HG02840 (cell line): Measurements from ENCODE around the gene PTPRN2.

ENCODE experiments used
- ATAC-seq: cut with Tn5 transposase; IDR thresholded peaks from one replicate; pipeline ENCODE4 v1.9.1; 2021; ENCODE audit warnings: mild to moderate bottlenecking, moderate library complexity, moderate number of reproducible peaks; ENCODE audit not compliant: unreplicated experiment, low FRiP score

PTPRN2 gene

DNA sequence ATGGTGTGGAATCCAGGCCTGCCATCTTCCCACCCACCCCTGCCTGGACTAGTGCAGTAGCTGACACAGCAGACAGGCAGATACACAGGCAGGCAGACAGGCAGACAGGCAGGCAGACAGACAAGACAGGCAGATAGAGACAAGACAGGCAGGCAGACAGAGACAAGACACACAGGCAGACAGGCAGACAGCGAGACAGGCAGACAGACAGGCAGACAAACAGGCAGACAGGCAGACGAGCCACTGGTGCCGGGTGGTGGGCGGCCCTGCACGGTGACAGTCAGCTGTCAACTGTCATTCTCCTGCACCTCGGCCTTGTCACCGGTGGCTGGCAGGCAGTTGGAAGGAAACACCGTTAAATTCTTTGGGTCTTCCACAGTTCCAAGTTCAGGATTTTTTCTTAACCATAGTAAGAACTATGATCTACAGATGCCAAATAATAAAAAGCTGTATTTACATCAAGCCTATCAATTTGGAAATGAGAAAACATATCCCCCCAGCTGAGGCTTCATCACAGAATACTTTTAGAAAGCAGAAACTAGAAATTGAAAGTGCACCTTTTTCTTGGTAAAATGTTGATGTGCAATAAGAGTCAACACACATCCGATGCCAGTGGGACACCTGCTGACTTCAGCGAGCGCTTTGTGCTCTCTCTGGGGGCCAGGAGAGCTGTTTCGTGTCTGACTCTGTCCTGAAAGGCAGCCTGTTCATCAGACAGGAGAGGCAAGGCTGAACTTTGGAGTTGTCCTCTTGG lies 1000.4 kb downstream of the PTPRN2 start:
- no peak for ATAC-seq

DNA sequence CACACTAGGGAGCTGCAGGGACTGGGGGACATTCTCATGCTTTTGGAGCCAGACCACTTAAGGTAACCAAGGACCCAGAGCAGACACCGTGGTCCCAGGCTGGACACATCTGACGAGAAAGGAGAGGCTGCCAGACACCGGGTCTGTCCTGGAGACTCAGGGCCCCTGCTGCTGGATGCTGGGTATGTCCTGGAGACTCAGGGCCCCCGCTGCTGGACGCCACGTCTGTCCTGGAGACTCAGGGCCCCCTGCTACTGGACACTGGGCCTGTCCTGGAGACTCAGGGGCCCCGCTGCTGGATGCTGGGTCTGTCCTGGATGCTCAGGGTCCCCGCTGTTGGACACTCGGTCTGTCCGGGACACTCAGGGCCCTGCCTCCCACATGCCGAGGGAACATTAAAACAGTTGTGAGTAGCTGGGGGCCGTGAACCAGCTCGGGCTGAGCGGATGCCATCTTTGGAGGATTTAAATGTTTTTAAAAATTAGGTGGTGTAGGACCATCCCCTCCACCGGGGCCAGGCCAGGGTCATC lies 1001.1 kb downstream of the PTPRN2 start:
- no peak for ATAC-seq

GRCh38 chr7:157585113-157585861 lies 1002.3 kb downstream of the PTPRN2 start:
- no peak for ATAC-seq

GRCh38 chr7:157584420-157584819 lies 1003.2 kb downstream of the PTPRN2 start:
- ATAC-seq = no peak

DNA sequence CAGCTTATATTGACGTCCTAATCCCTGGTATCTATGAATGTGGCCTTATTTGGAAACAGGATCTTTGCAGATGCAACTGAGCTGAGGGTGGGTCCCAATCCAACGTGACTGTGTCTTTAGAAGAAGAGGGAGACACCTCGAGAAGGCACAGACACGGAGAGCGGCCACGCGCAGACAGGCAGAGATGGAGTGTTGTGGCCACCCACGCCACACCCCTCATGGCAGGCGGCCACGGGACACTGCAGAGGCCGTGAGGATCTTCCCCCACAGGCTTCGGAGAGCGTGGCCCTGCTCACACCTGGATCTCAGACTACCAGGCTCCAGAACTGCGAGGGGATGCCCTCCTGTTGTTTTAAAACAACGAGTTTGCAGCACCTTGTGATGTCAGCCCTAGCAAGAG lies 1005.9 kb downstream of the PTPRN2 start:
- no peak for ATAC-seq

GRCh38 chr7:157580324-157580723 lies 1007.3 kb downstream of the PTPRN2 start:
- no peak for ATAC-seq

- ATAC-seq = no peak
These were observed 1008.2 kb downstream of the PTPRN2 start for GRCh38 chr7:157579425-157579824.

- ATAC-seq = no peak
These were observed 1009.8 kb downstream of the PTPRN2 start for GRCh38 chr7:157577796-157578339.

- no peak for ATAC-seq
These were observed 1010.6 kb downstream of the PTPRN2 start for GRCh38 chr7:157577061-157577460.

DNA sequence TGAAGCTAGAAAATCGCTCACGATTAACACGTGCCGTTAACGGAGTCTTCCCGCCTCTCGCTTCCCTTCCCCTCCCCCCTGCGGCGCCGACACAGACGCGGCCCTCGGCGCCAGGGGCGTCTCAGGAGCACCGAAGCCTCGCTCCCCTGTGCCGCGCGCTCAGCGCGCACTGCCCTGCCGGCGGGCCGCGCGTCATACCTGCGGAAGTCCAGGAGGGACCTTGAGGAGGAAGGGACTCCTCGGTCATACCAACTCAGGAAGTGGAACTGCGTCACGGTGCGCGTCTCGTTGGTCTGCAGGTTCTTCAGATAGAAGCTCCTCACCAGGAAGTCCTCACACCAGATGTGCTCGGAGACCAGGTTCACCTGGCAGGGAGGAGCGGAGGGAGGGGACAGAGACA lies 1011.2 kb downstream of the PTPRN2 start:
- no peak for ATAC-seq

- no peak for ATAC-seq
These were observed 1011.8 kb downstream of the PTPRN2 start for GRCh38 chr7:157575777-157576176.

- ATAC-seq = no peak
These were observed 1012.6 kb downstream of the PTPRN2 start for GRCh38 chr7:157574914-157575586.

GRCh38 chr7:157574120-157574825 lies 1013.4 kb downstream of the PTPRN2 start:
- no peak for ATAC-seq

DNA sequence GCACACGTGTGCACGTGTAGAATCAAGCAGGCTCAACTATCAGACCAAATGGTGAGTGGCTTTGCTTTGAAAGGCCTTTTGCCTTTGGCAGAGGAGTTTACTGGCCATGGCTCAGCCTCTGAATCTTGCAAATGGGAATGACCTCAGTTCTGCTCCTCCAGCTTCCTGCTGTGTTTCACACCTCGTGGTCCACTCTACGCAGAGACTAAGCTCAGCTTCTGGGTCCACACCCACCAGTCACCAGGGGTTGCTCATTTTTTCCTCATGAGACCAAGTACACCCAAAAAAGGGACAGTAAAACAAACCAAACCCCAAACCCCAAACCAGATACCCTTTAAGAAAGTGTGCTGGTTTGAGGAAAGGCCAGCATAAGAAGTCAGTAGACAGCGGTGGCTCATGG lies 1014.4 kb downstream of the PTPRN2 start:
- no peak for ATAC-seq

DNA sequence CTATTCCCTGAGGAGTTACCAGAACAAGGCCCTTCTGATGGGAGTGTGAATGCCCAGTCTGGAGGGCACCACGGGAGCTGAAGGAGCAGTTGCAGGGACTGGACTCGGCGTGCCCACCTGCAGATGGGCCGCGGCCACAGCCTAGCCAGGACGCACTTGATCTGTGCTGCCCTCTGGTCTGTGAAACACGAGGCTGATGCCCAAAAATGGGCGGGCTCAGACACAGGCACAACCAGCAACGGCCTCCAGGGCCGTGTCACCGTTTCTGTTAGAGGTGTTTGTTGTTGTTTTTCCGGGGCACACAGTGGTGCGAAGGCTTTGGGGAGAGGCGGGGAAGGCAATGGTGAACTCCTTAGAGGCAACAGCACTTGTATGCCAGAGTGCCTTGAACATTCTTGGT lies 1015.0 kb downstream of the PTPRN2 start:
- ATAC-seq = no peak

DNA sequence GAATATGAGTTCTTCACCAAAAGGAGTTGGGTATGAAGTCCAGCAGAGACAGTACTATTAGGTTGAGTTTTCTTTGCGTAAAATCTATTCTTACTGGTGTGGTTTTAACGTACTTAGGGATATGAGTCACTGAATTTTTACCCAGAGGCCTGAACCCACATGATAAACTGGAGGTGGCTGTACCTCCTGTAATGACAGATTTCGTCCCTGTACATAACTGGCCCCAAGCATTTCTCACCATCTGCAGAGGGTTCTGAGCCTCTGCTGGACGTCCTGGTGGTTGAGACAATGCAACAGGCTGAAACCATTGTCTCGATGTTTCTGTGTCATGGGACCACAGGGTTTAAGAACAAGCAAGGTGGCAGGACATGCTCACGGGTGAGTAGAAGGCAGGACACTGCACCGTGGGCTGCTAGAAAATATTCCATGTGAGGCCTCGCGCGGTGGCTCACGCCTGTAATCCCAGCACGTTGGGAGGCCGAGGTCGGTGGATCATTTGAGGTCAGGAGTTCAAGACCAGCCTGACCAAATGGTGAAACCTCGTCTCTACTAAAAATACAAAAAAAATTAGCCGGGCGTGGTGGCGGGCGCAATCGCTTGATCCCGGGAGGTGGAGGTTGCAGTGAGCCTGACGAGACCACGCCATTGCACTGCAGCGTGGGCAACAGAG lies 1017.0 kb downstream of the PTPRN2 start:
- no peak for ATAC-seq

DNA sequence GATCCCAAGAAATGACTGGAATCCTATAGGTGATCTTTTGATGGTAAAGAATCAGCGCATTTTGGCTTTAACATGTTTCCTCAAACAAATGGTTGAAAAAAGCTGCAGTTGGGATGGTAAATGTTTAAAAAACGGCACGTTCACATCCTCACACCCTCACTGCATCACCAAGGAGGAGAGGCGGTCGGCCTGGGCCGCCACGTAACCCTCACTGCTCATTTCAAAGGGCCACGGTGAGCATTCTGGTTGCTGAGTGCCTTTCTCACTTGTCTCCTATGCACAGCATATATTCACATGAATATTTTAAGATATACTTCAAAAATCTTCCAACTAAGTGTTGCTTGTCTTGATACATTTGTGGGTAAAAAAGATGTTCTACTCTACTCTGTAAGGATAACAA lies 1017.7 kb downstream of the PTPRN2 start:
- no peak for ATAC-seq

DNA sequence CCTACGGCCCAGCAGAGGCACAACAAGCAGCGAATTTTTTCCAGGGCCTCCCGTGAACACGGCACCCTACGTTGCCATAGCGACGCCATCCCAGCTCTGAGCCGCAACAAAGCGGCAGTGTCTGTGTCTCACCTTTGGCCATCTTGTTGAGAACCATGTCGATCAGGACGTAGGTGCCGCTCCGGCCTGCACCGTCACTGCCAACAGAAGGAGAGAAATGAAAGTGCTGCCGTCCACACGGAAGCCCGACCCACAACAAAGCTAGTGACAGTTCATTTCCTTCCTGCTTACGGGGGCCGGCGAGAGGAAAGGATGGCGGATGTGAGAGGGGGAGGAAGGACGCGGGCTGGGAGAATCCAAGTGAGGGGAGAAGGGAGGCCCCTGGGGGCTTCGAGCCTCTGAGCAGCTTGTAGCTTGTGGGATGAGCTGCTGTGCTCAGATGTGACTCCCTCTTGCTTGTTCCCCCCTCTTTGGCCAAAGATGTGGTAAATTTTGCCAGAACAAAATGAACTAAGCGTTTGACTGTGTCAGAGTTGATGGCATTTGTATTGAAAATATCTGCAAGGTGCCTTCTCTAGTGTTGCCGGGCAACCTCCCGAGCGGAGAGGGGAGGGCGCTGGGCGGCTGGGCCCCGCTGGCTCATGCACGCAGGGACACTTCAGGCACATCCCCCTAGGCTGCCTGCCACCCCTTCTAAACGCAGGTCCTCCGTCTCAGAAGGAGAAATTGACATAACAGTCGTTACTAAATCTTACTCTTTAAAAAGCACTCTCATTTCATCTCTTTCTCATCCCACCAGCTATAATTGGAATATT lies 1018.6 kb downstream of the PTPRN2 start:
- ATAC-seq = no peak
